Measurements from ENCODE around the gene PLEKHA5.

PLEKHA5 gene

DNA sequence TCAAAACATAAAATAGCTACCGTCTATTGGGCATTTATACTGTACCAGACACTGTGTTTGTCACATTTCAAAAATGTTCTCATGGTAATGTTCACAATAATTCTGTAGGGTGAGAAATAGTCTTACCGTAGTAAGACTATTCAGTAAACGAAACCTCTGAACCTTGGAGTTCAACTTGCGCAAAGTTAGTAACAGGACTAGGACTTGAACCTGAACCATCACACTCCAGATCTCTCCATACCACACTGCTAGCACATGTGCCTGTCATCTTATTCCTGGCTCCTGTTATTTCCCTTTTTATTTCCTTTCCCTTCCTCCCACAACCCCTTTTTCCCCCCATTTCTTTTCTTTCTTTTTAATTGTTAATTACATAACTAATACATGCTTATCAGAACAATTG is 65.4 kb downstream of the PLEKHA5 start:
- H3K9me3 ChIP-seq (ENCODE audit: insufficient read depth, low read length) = no peaks in the 10 kb centered on the region
- no peaks in the 10 kb centered on the region for H3K36me3 ChIP-seq (replicated peaks; ENCODE audit: low read depth, low read length)
- no peak overlapping the region for H3K9ac ChIP-seq (ENCODE audit: low read length)
- peaks cover 24% of the 10 kb centered on the region for H3K4me1 ChIP-seq (ENCODE audit: low read length)
- no peaks in the 10 kb centered on the region for H3K27me3 ChIP-seq (ENCODE audit: low read depth, low read length)
- no peak overlapping the region for H3K4me3 ChIP-seq (ENCODE audit: low read length)
- H3K27ac ChIP-seq (ENCODE audit: low read length) = no peak overlapping the region
- no peak overlapping the region for H3K4me2 ChIP-seq (ENCODE audit: low read length)
- H3K79me2 ChIP-seq (ENCODE audit: low read length) = no peaks in the 10 kb centered on the region
- H4K20me1 ChIP-seq (ENCODE audit: insufficient read depth, low read length) = no peaks in the 10 kb centered on the region
- TF ChIP-seq, protein P1, sequence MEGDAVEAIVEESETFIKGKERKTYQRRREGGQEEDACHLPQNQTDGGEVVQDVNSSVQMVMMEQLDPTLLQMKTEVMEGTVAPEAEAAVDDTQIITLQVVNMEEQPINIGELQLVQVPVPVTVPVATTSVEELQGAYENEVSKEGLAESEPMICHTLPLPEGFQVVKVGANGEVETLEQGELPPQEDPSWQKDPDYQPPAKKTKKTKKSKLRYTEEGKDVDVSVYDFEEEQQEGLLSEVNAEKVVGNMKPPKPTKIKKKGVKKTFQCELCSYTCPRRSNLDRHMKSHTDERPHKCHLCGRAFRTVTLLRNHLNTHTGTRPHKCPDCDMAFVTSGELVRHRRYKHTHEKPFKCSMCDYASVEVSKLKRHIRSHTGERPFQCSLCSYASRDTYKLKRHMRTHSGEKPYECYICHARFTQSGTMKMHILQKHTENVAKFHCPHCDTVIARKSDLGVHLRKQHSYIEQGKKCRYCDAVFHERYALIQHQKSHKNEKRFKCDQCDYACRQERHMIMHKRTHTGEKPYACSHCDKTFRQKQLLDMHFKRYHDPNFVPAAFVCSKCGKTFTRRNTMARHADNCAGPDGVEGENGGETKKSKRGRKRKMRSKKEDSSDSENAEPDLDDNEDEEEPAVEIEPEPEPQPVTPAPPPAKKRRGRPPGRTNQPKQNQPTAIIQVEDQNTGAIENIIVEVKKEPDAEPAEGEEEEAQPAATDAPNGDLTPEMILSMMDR (IDR thresholded peaks at IDR 0.05; ENCODE audit: low read depth, low read length) = no peak
- TF ChIP-seq EZH2phosphoT487 (IDR thresholded peaks at IDR 0.05; ENCODE audit: low read depth) = no peak
- H2AFZ ChIP-seq (ENCODE audit: low read depth, low read length) = no peak overlapping the region

DNA sequence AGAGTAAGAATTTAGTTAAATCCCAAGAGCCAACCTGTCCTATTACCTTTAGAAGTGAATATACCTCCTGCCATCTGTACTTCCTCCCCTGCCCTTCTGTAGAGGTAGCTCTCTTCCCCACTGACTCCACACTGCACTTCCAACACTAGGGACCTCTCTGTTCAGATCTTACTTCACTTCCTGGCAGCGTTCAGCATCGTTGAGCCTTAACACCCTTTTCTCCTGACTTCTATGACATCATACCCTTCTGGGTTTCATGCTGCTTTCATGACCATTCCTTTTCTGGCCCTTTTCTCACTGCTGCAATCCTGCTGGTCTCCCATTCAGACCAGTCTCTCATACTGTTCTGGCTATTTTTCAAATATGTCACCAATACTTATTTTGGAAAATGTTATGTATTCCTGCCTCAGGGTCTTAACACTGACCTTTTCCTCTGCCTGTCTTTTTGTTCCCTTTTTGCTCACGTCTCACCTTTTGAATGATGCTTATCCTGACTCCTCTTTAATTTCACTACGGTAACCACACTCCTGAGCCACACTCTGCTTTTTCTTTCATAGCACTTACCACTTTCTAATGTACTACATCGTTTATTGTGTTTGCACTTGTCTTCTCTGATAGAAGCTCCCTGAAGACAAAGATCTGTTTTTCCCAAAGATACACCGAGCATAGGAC is 67.6 kb downstream of the PLEKHA5 start:
- Histone ChIP-seq H3K9ac (ENCODE audit: low read length) (no peak overlapping the region), H3K79me2 (ENCODE audit: low read length) (no peaks in the 10 kb centered on the region), H2AFZ (ENCODE audit: low read depth, low read length) (no peak overlapping the region), H3K4me2 (ENCODE audit: low read length) (no peak overlapping the region), H3K4me1 (ENCODE audit: low read length) (peaks cover 5% of the 10 kb centered on the region; the same call in 1 of the 2 replicates), H3K27ac (ENCODE audit: low read length) (no peak overlapping the region), H3K4me3 (ENCODE audit: low read length) (no peak overlapping the region), H4K20me1 (ENCODE audit: insufficient read depth, low read length) (no peaks in the 10 kb centered on the region), H3K27me3 (ENCODE audit: low read depth, low read length) (no peaks in the 10 kb centered on the region), H3K9me3 (ENCODE audit: insufficient read depth, low read length) (no peaks in the 10 kb centered on the region), H3K36me3 (replicated peaks; ENCODE audit: low read depth, low read length) (no peaks in the 10 kb centered on the region)
- TF ChIP-seq, protein P1 (IDR thresholded peaks at IDR 0.05; ENCODE audit: low read depth, low read length) = no peak
- no peak for TF ChIP-seq EZH2phosphoT487 (IDR thresholded peaks at IDR 0.05; ENCODE audit: low read depth)

DNA sequence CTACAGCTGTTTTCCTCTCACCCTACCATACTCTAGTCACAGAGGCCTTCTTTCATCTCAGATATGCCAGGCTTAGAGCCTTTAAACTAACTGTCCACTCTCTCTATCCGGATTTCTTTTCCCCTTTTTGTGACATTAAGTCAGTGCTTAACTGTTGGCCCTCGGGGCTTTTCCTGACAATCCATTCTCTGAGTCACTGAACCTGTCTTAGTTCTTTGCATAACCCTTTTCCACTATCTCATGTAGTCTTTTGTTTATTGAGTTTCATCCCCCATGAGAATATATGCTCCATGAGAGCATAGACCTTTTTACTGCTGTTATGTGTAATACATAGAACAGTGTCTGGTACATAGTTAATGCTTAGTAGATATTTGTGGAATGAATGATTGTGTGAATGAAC is 68.7 kb downstream of the PLEKHA5 start:
- H3K4me2 ChIP-seq (ENCODE audit: low read length) = no peak overlapping the region
- TF ChIP-seq EZH2phosphoT487 (IDR thresholded peaks at IDR 0.05; ENCODE audit: low read depth) = no peak
- TF ChIP-seq, protein P1 (IDR thresholded peaks at IDR 0.05; ENCODE audit: low read depth, low read length) = no peak
- H4K20me1 ChIP-seq (ENCODE audit: insufficient read depth, low read length) = no peaks in the 10 kb centered on the region
- H3K4me3 ChIP-seq (ENCODE audit: low read length) = no peak overlapping the region
- H2AFZ ChIP-seq (ENCODE audit: low read depth, low read length) = no peak overlapping the region
- H3K79me2 ChIP-seq (ENCODE audit: low read length) = no peaks in the 10 kb centered on the region
- no peak overlapping the region for H3K27ac ChIP-seq (ENCODE audit: low read length)
- no peaks in the 10 kb centered on the region for H3K36me3 ChIP-seq (replicated peaks; ENCODE audit: low read depth, low read length)
- H3K9ac ChIP-seq (ENCODE audit: low read length) = no peak overlapping the region
- no peaks in the 10 kb centered on the region for H3K9me3 ChIP-seq (ENCODE audit: insufficient read depth, low read length)
- no peaks in the 10 kb centered on the region for H3K27me3 ChIP-seq (ENCODE audit: low read depth, low read length)
- peaks cover 5% of the 10 kb centered on the region; the same call in 1 of the 2 replicates for H3K4me1 ChIP-seq (ENCODE audit: low read length)

DNA sequence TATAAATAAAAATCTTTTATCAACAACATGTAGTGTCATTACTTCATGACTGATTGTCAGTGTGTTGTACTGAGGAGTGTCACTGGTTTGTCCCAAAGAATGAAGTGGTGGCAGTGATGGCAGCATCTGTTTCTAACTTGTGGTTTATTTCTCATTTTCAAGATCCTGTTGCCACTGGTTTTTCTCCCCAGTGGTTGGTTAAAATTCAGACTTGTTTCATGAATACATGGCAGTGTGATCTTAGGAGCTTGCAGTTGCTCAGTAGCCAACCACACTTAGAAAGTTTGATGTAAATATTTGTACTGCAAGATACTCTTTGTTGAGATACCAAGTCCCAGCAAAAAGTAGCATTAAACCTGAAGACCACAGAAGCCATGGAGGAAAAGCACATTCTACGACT is 69.8 kb downstream of the PLEKHA5 start:
- H2AFZ ChIP-seq (ENCODE audit: low read depth, low read length) = no peak overlapping the region

More for the DNA sequence above, 69.8 kb downstream of the PLEKHA5 start:
- no peaks in the 10 kb centered on the region for H3K79me2 ChIP-seq (ENCODE audit: low read length)
- TF ChIP-seq, protein P1 (IDR thresholded peaks at IDR 0.05; ENCODE audit: low read depth, low read length) = no peak
- TF ChIP-seq EZH2phosphoT487 (IDR thresholded peaks at IDR 0.05; ENCODE audit: low read depth) = no peak
- H3K36me3 ChIP-seq (replicated peaks; ENCODE audit: low read depth, low read length) = no peaks in the 10 kb centered on the region
- peaks cover 11% of the 10 kb centered on the region for H3K4me1 ChIP-seq (ENCODE audit: low read length)
- no peak overlapping the region for H3K27ac ChIP-seq (ENCODE audit: low read length)
- H3K27me3 ChIP-seq (ENCODE audit: low read depth, low read length) = no peaks in the 10 kb centered on the region
- no peaks in the 10 kb centered on the region for H3K9me3 ChIP-seq (ENCODE audit: insufficient read depth, low read length)
- no peak overlapping the region for H3K4me2 ChIP-seq (ENCODE audit: low read length)
- no peak overlapping the region for H3K4me3 ChIP-seq (ENCODE audit: low read length)
- no peaks in the 10 kb centered on the region for H4K20me1 ChIP-seq (ENCODE audit: insufficient read depth, low read length)
- H3K9ac ChIP-seq (ENCODE audit: low read length) = no peak overlapping the region

All from OCI-LY3 (cell line).